ENCODE results near the gene AP3S2.

AP3S2 gene

GRCh38 chr15:89880727-89881126 lies 13.1 kb downstream of the AP3S2 start:
- no peak overlapping the region for H3K4me3 ChIP-seq (ENCODE audit: insufficient read depth, low read length, poor library complexity, severe bottlenecking)
- H3K9me3 ChIP-seq (ENCODE audit: insufficient read depth, low read length) = no peaks in the 10 kb centered on the region
- no peaks in the 10 kb centered on the region for H4K20me1 ChIP-seq (ENCODE audit: low read depth, low read length)
- no peaks in the 10 kb centered on the region for H3K9me2 ChIP-seq (replicated peaks; ENCODE audit: insufficient read depth, low read length)
- peaks cover 7% of the 10 kb centered on the region; the same call in 1 of the 2 replicates for H3K36me3 ChIP-seq (ENCODE audit: low read length)
- H3K9ac ChIP-seq (ENCODE audit: low read length) = no peak overlapping the region
- H3F3A ChIP-seq (ENCODE audit: insufficient read depth) = no peaks in the 10 kb centered on the region; the same call in 1 of the 2 replicates
- H3K27ac ChIP-seq (ENCODE audit: low read depth, low read length) = no peak overlapping the region
- no peak overlapping the region for H3K4me2 ChIP-seq (ENCODE audit: low read depth, low read length, poor library complexity, severe bottlenecking)
- no peaks in the 10 kb centered on the region for H3K79me2 ChIP-seq (ENCODE audit: insufficient read depth, low read length)
- TF ChIP-seq EZH2phosphoT487 (conservative IDR thresholded peaks at IDR 0.05; ENCODE audit: low read length) (no peak), CTCF (IDR thresholded peaks at IDR 0.05; ENCODE audit: insufficient read depth, low read length, poor library complexity, severe bottlenecking) (no peak)
- H2AFZ ChIP-seq (ENCODE audit: low read depth, low read length, severe bottlenecking) = no peak overlapping the region
- H3K27me3 ChIP-seq (ENCODE audit: low read length) = no peaks in the 10 kb centered on the region

GRCh38 chr15:89878323-89878722 lies 15.5 kb downstream of the AP3S2 start:
- H3K27ac ChIP-seq (ENCODE audit: low read depth, low read length) = no peak overlapping the region
- no peaks in the 10 kb centered on the region for H3K27me3 ChIP-seq (ENCODE audit: low read length)
- H3K9ac ChIP-seq (ENCODE audit: low read length) = no peak overlapping the region
- H3K36me3 ChIP-seq (ENCODE audit: low read length) = peaks cover 3% of the 10 kb centered on the region; the same call in 1 of the 2 replicates
- no peak overlapping the region for H2AFZ ChIP-seq (ENCODE audit: low read depth, low read length, severe bottlenecking)
- no peaks in the 10 kb centered on the region for H4K20me1 ChIP-seq (ENCODE audit: low read depth, low read length)
- no peaks in the 10 kb centered on the region for H3K9me3 ChIP-seq (ENCODE audit: insufficient read depth, low read length)
- TF ChIP-seq EZH2phosphoT487 (conservative IDR thresholded peaks at IDR 0.05; ENCODE audit: low read length) = no peak
- TF ChIP-seq CTCF (IDR thresholded peaks at IDR 0.05; ENCODE audit: insufficient read depth, low read length, poor library complexity, severe bottlenecking) = no peak
- no peak overlapping the region for H3K4me3 ChIP-seq (ENCODE audit: insufficient read depth, low read length, poor library complexity, severe bottlenecking)
- no peaks in the 10 kb centered on the region for H3K9me2 ChIP-seq (replicated peaks; ENCODE audit: insufficient read depth, low read length)
- no peaks in the 10 kb centered on the region for H3K79me2 ChIP-seq (ENCODE audit: insufficient read depth, low read length)
- no peaks in the 10 kb centered on the region; the same call in 1 of the 2 replicates for H3F3A ChIP-seq (ENCODE audit: insufficient read depth)
- H3K4me2 ChIP-seq (ENCODE audit: low read depth, low read length, poor library complexity, severe bottlenecking) = no peak overlapping the region

- H3K27me3 ChIP-seq (ENCODE audit: low read length) = no peaks in the 10 kb centered on the region
- no peak overlapping the region for H3K9ac ChIP-seq (ENCODE audit: low read length)
- H3K36me3 ChIP-seq (ENCODE audit: low read length) = peaks cover 3% of the 10 kb centered on the region; the same call in 1 of the 2 replicates
- no peak overlapping the region for H3K4me2 ChIP-seq (ENCODE audit: low read depth, low read length, poor library complexity, severe bottlenecking)
- H3K79me2 ChIP-seq (ENCODE audit: insufficient read depth, low read length) = no peaks in the 10 kb centered on the region
- H3K9me3 ChIP-seq (ENCODE audit: insufficient read depth, low read length) = no peaks in the 10 kb centered on the region
- TF ChIP-seq CTCF (IDR thresholded peaks at IDR 0.05; ENCODE audit: insufficient read depth, low read length, poor library complexity, severe bottlenecking) = no peak
- no peak for TF ChIP-seq EZH2phosphoT487 (conservative IDR thresholded peaks at IDR 0.05; ENCODE audit: low read length)
- no peaks in the 10 kb centered on the region for H4K20me1 ChIP-seq (ENCODE audit: low read depth, low read length)
- no peak overlapping the region for H3K27ac ChIP-seq (ENCODE audit: low read depth, low read length)
- no peak overlapping the region for H2AFZ ChIP-seq (ENCODE audit: low read depth, low read length, severe bottlenecking)
- no peak overlapping the region for H3K4me3 ChIP-seq (ENCODE audit: insufficient read depth, low read length, poor library complexity, severe bottlenecking)
- H3F3A ChIP-seq (ENCODE audit: insufficient read depth) = no peaks in the 10 kb centered on the region
- no peaks in the 10 kb centered on the region for H3K9me2 ChIP-seq (replicated peaks; ENCODE audit: insufficient read depth, low read length)
Observed at GRCh38 chr15:89877083-89877425, 16.7 kb downstream of the AP3S2 start.
